H1 (cell line): ENCODE data around the gene NAXD. TPM values are rescaled to one million over a fixed set of nuclear protein-coding genes. Genes with fewer than 3 reads are reported as not detected.

Experiments used
- BACH1 ChIP-seq: IDR thresholded peaks from 2 replicates; pipeline ENCODE4 v1.6.1; 2012; ENCODE audit warnings: low read length, improper control_type of control experiment
- CEBPB ChIP-seq: IDR thresholded peaks from 2 replicates; pipeline ENCODE4 v1.6.1; 2012; ENCODE audit warnings: low read depth, low read length
- HDAC2 ChIP-seq, 2 experiments: fragments of 300-600 bp in 1 of 2; sonication (generic) in 1 of 2; IDR thresholded peaks; 2 replicates each; pipeline ENCODE4 v1.6.1; 2011 to 2012; ENCODE audit warnings: low read depth in 2 of 2, low read length in 2 of 2, mild to moderate bottlenecking in 2 of 2, moderate library complexity in 2 of 2, borderline replicate concordance in 1 of 2, inconsistent platforms in 1 of 2
- JUN ChIP-seq: IDR thresholded peaks from 2 replicates; pipeline ENCODE4 v1.6.1; 2011; ENCODE audit warnings: low read depth, mild to moderate bottlenecking, improper control_type of control experiment, low read length
- KDM1A ChIP-seq: fragments of 200-600, 300-600 bp; sonication (generic); IDR thresholded peaks from 2 replicates; pipeline ENCODE4 v1.7.1; 2016; ENCODE audit warnings: mild to moderate bottlenecking, low read length, borderline replicate concordance
- NRF1 ChIP-seq: IDR thresholded peaks from 2 replicates; pipeline ENCODE4 v1.6.1; 2011; ENCODE audit warnings: mild to moderate bottlenecking, low read depth, low read length, improper control_type of control experiment
- SAP30 ChIP-seq: fragments of 300-600 bp; sonication (generic); IDR thresholded peaks from 2 replicates; pipeline ENCODE4 v1.7.1; 2012; ENCODE audit warnings: low read length, moderate library complexity, mild to moderate bottlenecking, inconsistent platforms; ENCODE audit not compliant: insufficient read depth, insufficient replicate concordance
- SIN3A ChIP-seq, 2 experiments: IDR thresholded peaks in 1 of 2; conservative IDR thresholded peaks in 1 of 2; 2 replicates each; pipeline ENCODE4 v1.6.1; 2011 to 2012; ENCODE audit warnings: low read length in 2 of 2, improper control_type of control experiment in 1 of 2, low read depth in 1 of 2, mild to moderate bottlenecking in 1 of 2
- SIX5 ChIP-seq: IDR thresholded peaks from 2 replicates; pipeline ENCODE4 v1.6.1; 2011; ENCODE audit warnings: mild to moderate bottlenecking, low read depth, low read length
- SP4 ChIP-seq: IDR thresholded peaks from 2 replicates; pipeline ENCODE4 v1.6.1; 2012; ENCODE audit warnings: low read length, inconsistent platforms
- YY1 ChIP-seq: IDR thresholded peaks from 2 replicates; pipeline ENCODE4 v1.6.1; 2011; ENCODE audit warnings: low read depth, mild to moderate bottlenecking, low read length
- polyA plus RNA-seq, 7 experiments: library from polyadenylated mRNA; depleted of rRNA in 3 of 7; stranded (reverse) in 5 of 7; unstranded in 2 of 7; fragments of >200 nt in 5 of 7; fragments of 200-250 nt in 2 of 7; gene quantifications; 1 replicate in 5 of 7; 2 replicates in 1 of 7; 4 replicates in 1 of 7; pipeline versions ENCODE4 v1.2.1 to v1.2.3, GENCODE V29; 2011 to 2013; ENCODE audit warnings: missing spikeins in 2 of 7, mixed read lengths in 2 of 7
- total RNA-seq: library from RNA; stranded (reverse); fragmentation: NEBNext Ultra II Directional; extraction: Animal tissue kit (Norgen Biotek cat#: 25700); gene quantifications from 2 replicates; pipeline ENCODE4 v1.2.1, GENCODE V29; 2021
- TF ChIP-seq, protein P1 (sequence below): fragments of 300-600 bp; sonication (generic); IDR thresholded peaks from 2 replicates; pipeline ENCODE4 v1.7.1; 2012; ENCODE audit warnings: low read length, moderate library complexity, mild to moderate bottlenecking, inconsistent platforms; ENCODE audit not compliant: insufficient replicate concordance

Gene NAXD
- total and polyA plus RNA-seq, 2 of the 8 experiments (the other 6 are each of a cell fraction or from before 2014, with no cell fraction given) = 25.4 to 35.5 TPM

DNA sequence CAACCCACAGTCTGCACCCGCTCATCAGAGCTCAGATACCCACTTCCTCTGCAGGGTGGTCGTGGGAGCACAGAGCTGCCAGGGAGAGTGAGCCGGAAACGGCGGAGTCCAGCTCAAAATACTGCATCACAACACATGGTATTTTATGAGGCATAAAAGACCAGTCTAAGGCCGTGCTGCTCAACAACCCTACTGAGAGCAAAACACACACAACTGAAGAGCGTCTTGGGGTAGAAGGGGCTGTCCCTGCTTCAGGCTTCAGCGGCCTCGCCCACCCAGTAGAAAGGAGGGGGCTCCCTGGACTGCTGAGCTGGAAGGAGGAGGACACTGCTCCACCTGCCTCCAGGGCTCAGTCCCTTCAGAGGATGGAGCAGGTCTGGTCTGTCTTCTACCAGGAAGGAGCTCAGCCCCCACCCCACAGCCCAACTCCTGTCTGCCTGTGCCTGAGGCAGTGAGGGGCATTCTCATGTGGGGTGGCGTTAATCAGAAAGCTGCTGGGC, 36.9 kb downstream of the NAXD start (continued):
- TF ChIP-seq, protein P1, sequence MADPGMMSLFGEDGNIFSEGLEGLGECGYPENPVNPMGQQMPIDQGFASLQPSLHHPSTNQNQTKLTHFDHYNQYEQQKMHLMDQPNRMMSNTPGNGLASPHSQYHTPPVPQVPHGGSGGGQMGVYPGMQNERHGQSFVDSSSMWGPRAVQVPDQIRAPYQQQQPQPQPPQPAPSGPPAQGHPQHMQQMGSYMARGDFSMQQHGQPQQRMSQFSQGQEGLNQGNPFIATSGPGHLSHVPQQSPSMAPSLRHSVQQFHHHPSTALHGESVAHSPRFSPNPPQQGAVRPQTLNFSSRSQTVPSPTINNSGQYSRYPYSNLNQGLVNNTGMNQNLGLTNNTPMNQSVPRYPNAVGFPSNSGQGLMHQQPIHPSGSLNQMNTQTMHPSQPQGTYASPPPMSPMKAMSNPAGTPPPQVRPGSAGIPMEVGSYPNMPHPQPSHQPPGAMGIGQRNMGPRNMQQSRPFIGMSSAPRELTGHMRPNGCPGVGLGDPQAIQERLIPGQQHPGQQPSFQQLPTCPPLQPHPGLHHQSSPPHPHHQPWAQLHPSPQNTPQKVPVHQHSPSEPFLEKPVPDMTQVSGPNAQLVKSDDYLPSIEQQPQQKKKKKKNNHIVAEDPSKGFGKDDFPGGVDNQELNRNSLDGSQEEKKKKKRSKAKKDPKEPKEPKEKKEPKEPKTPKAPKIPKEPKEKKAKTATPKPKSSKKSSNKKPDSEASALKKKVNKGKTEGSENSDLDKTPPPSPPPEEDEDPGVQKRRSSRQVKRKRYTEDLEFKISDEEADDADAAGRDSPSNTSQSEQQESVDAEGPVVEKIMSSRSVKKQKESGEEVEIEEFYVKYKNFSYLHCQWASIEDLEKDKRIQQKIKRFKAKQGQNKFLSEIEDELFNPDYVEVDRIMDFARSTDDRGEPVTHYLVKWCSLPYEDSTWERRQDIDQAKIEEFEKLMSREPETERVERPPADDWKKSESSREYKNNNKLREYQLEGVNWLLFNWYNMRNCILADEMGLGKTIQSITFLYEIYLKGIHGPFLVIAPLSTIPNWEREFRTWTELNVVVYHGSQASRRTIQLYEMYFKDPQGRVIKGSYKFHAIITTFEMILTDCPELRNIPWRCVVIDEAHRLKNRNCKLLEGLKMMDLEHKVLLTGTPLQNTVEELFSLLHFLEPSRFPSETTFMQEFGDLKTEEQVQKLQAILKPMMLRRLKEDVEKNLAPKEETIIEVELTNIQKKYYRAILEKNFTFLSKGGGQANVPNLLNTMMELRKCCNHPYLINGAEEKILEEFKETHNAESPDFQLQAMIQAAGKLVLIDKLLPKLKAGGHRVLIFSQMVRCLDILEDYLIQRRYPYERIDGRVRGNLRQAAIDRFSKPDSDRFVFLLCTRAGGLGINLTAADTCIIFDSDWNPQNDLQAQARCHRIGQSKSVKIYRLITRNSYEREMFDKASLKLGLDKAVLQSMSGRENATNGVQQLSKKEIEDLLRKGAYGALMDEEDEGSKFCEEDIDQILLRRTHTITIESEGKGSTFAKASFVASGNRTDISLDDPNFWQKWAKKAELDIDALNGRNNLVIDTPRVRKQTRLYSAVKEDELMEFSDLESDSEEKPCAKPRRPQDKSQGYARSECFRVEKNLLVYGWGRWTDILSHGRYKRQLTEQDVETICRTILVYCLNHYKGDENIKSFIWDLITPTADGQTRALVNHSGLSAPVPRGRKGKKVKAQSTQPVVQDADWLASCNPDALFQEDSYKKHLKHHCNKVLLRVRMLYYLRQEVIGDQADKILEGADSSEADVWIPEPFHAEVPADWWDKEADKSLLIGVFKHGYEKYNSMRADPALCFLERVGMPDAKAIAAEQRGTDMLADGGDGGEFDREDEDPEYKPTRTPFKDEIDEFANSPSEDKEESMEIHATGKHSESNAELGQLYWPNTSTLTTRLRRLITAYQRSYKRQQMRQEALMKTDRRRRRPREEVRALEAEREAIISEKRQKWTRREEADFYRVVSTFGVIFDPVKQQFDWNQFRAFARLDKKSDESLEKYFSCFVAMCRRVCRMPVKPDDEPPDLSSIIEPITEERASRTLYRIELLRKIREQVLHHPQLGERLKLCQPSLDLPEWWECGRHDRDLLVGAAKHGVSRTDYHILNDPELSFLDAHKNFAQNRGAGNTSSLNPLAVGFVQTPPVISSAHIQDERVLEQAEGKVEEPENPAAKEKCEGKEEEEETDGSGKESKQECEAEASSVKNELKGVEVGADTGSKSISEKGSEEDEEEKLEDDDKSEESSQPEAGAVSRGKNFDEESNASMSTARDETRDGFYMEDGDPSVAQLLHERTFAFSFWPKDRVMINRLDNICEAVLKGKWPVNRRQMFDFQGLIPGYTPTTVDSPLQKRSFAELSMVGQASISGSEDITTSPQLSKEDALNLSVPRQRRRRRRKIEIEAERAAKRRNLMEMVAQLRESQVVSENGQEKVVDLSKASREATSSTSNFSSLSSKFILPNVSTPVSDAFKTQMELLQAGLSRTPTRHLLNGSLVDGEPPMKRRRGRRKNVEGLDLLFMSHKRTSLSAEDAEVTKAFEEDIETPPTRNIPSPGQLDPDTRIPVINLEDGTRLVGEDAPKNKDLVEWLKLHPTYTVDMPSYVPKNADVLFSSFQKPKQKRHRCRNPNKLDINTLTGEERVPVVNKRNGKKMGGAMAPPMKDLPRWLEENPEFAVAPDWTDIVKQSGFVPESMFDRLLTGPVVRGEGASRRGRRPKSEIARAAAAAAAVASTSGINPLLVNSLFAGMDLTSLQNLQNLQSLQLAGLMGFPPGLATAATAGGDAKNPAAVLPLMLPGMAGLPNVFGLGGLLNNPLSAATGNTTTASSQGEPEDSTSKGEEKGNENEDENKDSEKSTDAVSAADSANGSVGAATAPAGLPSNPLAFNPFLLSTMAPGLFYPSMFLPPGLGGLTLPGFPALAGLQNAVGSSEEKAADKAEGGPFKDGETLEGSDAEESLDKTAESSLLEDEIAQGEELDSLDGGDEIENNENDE = no peak
- TF ChIP-seq NRF1 = no peak
- TF ChIP-seq HDAC2 (IDR thresholded peaks at IDR 0.05; ENCODE audit: borderline replicate concordance in 1 of 2, low read depth in 2 of 2, low read length in 2 of 2) = no peak
- TF ChIP-seq SIN3A (conservative IDR thresholded peaks at IDR 0.05 in 1 of 2, IDR thresholded peaks at IDR 0.05 in 1 of 2; ENCODE audit: low read depth in 1 of 2, low read length in 2 of 2) = no peak
- no peak for TF ChIP-seq YY1
- TF ChIP-seq JUN = no peak
- TF ChIP-seq SIX5 = no peak
- no peak for TF ChIP-seq SAP30
- no peak for TF ChIP-seq SP4
- no peak for TF ChIP-seq CEBPB
- no peak for TF ChIP-seq BACH1
- no peak for TF ChIP-seq KDM1A
